WTC11 (cell line): ENCODE results near the gene TH. TPM values are rescaled to one million over a fixed set of nuclear protein-coding genes. Genes with fewer than 3 reads are reported as not detected.

ENCODE experiments used
- ATAC-seq: fragments of 200-7000 bp; cut with Tn5 transposase; 2 replicates; pipeline ENCODE4 v1.10.0; 2021; ENCODE audit warnings: mild to moderate bottlenecking, moderate library complexity
- CTCF ChIA-PET: fragments of 300-600 bp; sonication (Branson Sonifier 250); formaldehyde crosslinking; loops from one replicate; lab custom pipeline; 2021; ENCODE audit warnings: antibody characterized with exemption; lab: Charles Lee
- POLR2A ChIA-PET: fragments of 350-600 bp; sonication (Branson Sonifier 250); formaldehyde crosslinking; loops from one replicate; lab custom pipeline; 2021; ENCODE audit warnings: antibody characterized with exemption; lab: Charles Lee
- DNase-seq: peaks from one replicate; pipeline ENCODE4 v3.0.0; 2021; ENCODE audit warnings: low spot score
- H3K27ac Mint-ChIP-seq: 2 replicates; pipeline ENCODE4 v1.8.0; 2021; ENCODE audit warnings: mixed read lengths
- H3K27me3 Mint-ChIP-seq: 2 replicates; pipeline ENCODE4 v1.8.0; 2021; ENCODE audit warnings: low read depth, mild to moderate bottlenecking, moderate library complexity, mixed read lengths
- H3K36me3 Mint-ChIP-seq: 2 replicates; pipeline ENCODE4 v1.8.0; 2021; ENCODE audit warnings: mixed read lengths
- H3K4me1 Mint-ChIP-seq: 2 replicates; pipeline ENCODE4 v1.8.0; 2022; ENCODE audit warnings: mixed read lengths
- H3K4me3 Mint-ChIP-seq: 2 replicates; pipeline ENCODE4 v1.8.0; 2021; ENCODE audit warnings: mild to moderate bottlenecking, moderate library complexity, mixed read lengths
- H3K9me3 Mint-ChIP-seq: 2 replicates; pipeline ENCODE4 v1.8.0; 2021; ENCODE audit warnings: mixed read lengths
- CBFB ChIP-seq: sonication (generic); formaldehyde crosslinking; IDR thresholded peaks from 2 replicates; pipeline ENCODE4 v1.8.1; 2022; ENCODE audit warnings: mild to moderate bottlenecking, low read depth, missing genetic modification reagents
- EMX1 ChIP-seq: fragments of 250-450 bp; sonication (Bioruptor Pico); IDR thresholded peaks from 2 replicates; pipeline ENCODE4 v1.8.0; 2021; ENCODE audit warnings: mild to moderate bottlenecking
- FOXP1 ChIP-seq: sonication (generic); formaldehyde crosslinking; IDR thresholded peaks from 2 replicates; pipeline ENCODE4 v1.8.0; 2022; ENCODE audit warnings: missing genetic modification reagents, mild to moderate bottlenecking, moderate library complexity, borderline replicate concordance
- GRHL2 ChIP-seq: fragments of 250-450 bp; sonication (Bioruptor Pico); IDR thresholded peaks from 2 replicates; pipeline ENCODE4 v1.8.0; 2022; ENCODE audit warnings: mild to moderate bottlenecking, moderate library complexity; ENCODE audit not compliant: insufficient replicate concordance, severe bottlenecking
- HMGA2 ChIP-seq: fragments of 250-450 bp; sonication (Bioruptor Pico); IDR thresholded peaks from 2 replicates; pipeline ENCODE4 v1.4.0; 2021; ENCODE audit warnings: mild to moderate bottlenecking, moderate library complexity
- JUN ChIP-seq: sonication (generic); formaldehyde crosslinking; IDR thresholded peaks from 2 replicates; pipeline ENCODE4 v1.8.0; 2023; ENCODE audit warnings: mild to moderate bottlenecking, missing genetic modification reagents
- NFE2L1 ChIP-seq: sonication (generic); formaldehyde crosslinking; IDR thresholded peaks from 2 replicates; pipeline ENCODE4 v1.8.1; 2023; ENCODE audit warnings: missing genetic modification reagents
- NFYB ChIP-seq: sonication (generic); formaldehyde crosslinking; conservative IDR thresholded peaks from 2 replicates; pipeline ENCODE4 v1.8.0; 2022; ENCODE audit warnings: low read depth, missing genetic modification reagents
- PRRX2 ChIP-seq: fragments of 250-450 bp; sonication (Bioruptor Pico); IDR thresholded peaks from 2 replicates; pipeline ENCODE4 v1.8.0; 2021; ENCODE audit warnings: mild to moderate bottlenecking
- SMAD4 ChIP-seq: sonication (generic); formaldehyde crosslinking; IDR thresholded peaks from 2 replicates; pipeline ENCODE4 v1.8.0; 2022; ENCODE audit warnings: mild to moderate bottlenecking, missing genetic modification reagents
- TEAD1 ChIP-seq: sonication (generic); formaldehyde crosslinking; IDR thresholded peaks from 2 replicates; pipeline ENCODE4 v1.8.0; 2022; ENCODE audit warnings: mild to moderate bottlenecking, missing genetic modification reagents
- ZNF416 ChIP-seq: fragments of 250-450 bp; sonication (Bioruptor Pico); IDR thresholded peaks from 2 replicates; pipeline ENCODE4 v1.9.0; 2021; ENCODE audit warnings: mild to moderate bottlenecking, inconsistent platforms
- ZNF423 ChIP-seq: fragments of 250-450 bp; sonication (Bioruptor Pico); IDR thresholded peaks from 2 replicates; pipeline ENCODE4 v2.1.2; 2022; ENCODE audit warnings: mild to moderate bottlenecking, moderate library complexity
- ZNF671 ChIP-seq: fragments of 250-450 bp; sonication (Bioruptor Pico); IDR thresholded peaks from 2 replicates; pipeline ENCODE4 v1.8.0; 2021; ENCODE audit warnings: mild to moderate bottlenecking
- total RNA-seq: library from RNA; stranded (reverse); gene quantifications from 3 replicates; pipeline ENCODE4 v1.2.3, GENCODE V29; 2021
- TF ChIP-seq, protein P1 (sequence below): sonication (generic); formaldehyde crosslinking; IDR thresholded peaks from 2 replicates; pipeline ENCODE4 v1.8.1; 2022; ENCODE audit warnings: missing genetic modification reagents, borderline replicate concordance
- TF ChIP-seq, protein P2 (sequence below): sonication (generic); formaldehyde crosslinking; IDR thresholded peaks from 2 replicates; pipeline ENCODE4 v1.8.1; 2023; ENCODE audit warnings: mild to moderate bottlenecking, missing genetic modification reagents, borderline replicate concordance
- TF ChIP-seq, protein P3 (sequence below): sonication (generic); formaldehyde crosslinking; IDR thresholded peaks from 2 replicates; pipeline ENCODE4 v1.8.1; 2022; ENCODE audit warnings: low read depth, mild to moderate bottlenecking, moderate library complexity, missing genetic modification reagents, borderline replicate concordance
- TF ChIP-seq, protein P4 (sequence below): sonication (generic); formaldehyde crosslinking; IDR thresholded peaks from 2 replicates; pipeline ENCODE4 v1.8.1; 2022; ENCODE audit warnings: low read depth, missing genetic modification reagents, borderline replicate concordance
- TF ChIP-seq, protein P5 (sequence below): sonication (generic); formaldehyde crosslinking; IDR thresholded peaks from 2 replicates; pipeline ENCODE4 v1.8.0; 2022; ENCODE audit warnings: missing genetic modification reagents

The TH gene
- total RNA-seq, 1 experiment from 2014 or later = not detected

DNA sequence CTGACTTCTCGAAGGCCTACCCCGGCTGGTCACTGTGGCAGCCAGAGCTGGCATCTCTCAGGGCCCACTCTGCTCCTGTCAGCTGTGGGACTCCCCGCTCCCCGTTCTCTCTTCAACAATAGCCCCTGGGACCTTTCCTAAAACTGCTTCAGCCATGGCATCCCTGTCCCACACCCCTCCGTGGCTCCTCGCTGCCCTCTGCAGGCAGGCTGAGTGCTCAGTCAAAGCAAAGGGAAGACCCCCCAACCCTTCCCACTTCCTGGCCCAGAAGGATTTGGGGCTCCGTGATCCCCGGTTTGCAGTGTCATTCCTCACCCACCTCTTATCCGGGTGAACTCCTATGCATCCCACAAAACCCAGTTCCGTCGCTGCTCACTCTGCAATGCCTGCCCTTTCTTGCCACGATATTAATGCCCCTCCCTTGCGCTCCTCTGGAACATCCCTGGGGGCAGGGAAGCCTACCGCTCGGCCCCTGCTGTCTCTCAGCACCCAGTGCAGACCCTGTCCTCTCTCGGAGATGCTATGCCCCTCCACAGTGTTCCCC is 1.6 kb upstream of the TH start:
- Mint-ChIP-seq H3K27ac (no peak overlapping the region), H3K27me3 (peaks cover 2% of the 10 kb centered on the region; the same call in 1 of the 2 replicates)
- TF ChIP-seq ZNF671 = no peak
- TF ChIP-seq HMGA2 = no peak
- TF ChIP-seq CBFB (CRISPR knock-in tag) = no peak
- TF ChIP-seq, protein P1, sequence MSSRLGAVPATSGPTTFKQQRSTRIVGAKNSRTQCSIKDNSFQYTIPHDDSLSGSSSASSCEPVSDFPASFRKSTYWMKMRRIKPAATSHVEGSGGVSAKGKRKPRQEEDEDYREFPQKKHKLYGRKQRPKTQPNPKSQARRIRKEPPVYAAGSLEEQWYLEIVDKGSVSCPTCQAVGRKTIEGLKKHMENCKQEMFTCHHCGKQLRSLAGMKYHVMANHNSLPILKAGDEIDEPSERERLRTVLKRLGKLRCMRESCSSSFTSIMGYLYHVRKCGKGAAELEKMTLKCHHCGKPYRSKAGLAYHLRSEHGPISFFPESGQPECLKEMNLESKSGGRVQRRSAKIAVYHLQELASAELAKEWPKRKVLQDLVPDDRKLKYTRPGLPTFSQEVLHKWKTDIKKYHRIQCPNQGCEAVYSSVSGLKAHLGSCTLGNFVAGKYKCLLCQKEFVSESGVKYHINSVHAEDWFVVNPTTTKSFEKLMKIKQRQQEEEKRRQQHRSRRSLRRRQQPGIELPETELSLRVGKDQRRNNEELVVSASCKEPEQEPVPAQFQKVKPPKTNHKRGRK (CRISPR knock-in tag) = no peak
- TF ChIP-seq, protein P2, sequence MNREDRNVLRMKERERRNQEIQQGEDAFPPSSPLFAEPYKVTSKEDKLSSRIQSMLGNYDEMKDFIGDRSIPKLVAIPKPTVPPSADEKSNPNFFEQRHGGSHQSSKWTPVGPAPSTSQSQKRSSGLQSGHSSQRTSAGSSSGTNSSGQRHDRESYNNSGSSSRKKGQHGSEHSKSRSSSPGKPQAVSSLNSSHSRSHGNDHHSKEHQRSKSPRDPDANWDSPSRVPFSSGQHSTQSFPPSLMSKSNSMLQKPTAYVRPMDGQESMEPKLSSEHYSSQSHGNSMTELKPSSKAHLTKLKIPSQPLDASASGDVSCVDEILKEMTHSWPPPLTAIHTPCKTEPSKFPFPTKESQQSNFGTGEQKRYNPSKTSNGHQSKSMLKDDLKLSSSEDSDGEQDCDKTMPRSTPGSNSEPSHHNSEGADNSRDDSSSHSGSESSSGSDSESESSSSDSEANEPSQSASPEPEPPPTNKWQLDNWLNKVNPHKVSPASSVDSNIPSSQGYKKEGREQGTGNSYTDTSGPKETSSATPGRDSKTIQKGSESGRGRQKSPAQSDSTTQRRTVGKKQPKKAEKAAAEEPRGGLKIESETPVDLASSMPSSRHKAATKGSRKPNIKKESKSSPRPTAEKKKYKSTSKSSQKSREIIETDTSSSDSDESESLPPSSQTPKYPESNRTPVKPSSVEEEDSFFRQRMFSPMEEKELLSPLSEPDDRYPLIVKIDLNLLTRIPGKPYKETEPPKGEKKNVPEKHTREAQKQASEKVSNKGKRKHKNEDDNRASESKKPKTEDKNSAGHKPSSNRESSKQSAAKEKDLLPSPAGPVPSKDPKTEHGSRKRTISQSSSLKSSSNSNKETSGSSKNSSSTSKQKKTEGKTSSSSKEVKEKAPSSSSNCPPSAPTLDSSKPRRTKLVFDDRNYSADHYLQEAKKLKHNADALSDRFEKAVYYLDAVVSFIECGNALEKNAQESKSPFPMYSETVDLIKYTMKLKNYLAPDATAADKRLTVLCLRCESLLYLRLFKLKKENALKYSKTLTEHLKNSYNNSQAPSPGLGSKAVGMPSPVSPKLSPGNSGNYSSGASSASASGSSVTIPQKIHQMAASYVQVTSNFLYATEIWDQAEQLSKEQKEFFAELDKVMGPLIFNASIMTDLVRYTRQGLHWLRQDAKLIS (CRISPR knock-in tag) = no peak
- no peak for TF ChIP-seq NFE2L1 (CRISPR knock-in tag)
- TF ChIP-seq, all 79 proteins: peak for 0
- ChIA-PET CTCF (interaction anchor here (0.9 kb wide), 2 partner anchors 12 to 247 kb away, joined by 3 read pairs; no protein-coding TSS in a partner anchor), POLR2A (no interaction called here)
- H3K36me3 Mint-ChIP-seq = no peaks in the 10 kb centered on the region
- DNase-seq (peak; percentile 67), ATAC-seq (peak; percentile 77)
- H3K4me3 Mint-ChIP-seq = no peak overlapping the region
- H3K4me1 Mint-ChIP-seq = no peaks in the 10 kb centered on the region
- no peaks in the 10 kb centered on the region for H3K9me3 Mint-ChIP-seq

DNA sequence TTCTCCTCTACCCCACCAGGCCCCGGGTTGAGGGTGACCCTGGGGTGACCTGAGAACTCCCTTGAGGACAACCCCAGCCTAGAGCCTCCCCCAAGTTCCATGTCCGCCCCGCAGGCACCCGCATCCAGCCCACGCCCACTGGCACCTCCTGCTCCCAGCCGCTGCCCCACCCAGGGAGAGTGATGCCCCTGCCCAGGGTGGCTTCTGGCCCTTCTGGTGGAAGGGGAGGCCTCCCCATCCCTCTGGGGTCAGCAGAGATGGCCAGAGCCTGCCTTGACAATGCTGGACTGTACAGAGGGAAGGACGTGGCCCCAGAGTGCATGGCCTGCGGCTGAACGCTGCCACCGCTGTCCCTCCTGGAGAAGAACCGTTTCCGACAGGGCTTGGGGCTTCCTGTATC is 1.1 kb upstream of the TH start:
- DNase-seq = no peak
- CTCF ChIA-PET = no interaction called here
- H3K4me3 Mint-ChIP-seq = no peak overlapping the region
- H3K9me3 Mint-ChIP-seq = no peaks in the 10 kb centered on the region
- H3K27me3 Mint-ChIP-seq = peaks cover 2% of the 10 kb centered on the region; the same call in 1 of the 2 replicates
- H3K27ac Mint-ChIP-seq = no peak overlapping the region
- no peaks in the 10 kb centered on the region for H3K4me1 Mint-ChIP-seq
- POLR2A ChIA-PET = no interaction called here
- TF ChIP-seq PRRX2 (CRISPR knock-in tag) (no peak), FOXP1 (CRISPR knock-in tag) (0 out of 2 replicates have a peak, but pooled peaks have one; percentile 39)
- no peaks in the 10 kb centered on the region for H3K36me3 Mint-ChIP-seq
- no peak for ATAC-seq

DNA sequence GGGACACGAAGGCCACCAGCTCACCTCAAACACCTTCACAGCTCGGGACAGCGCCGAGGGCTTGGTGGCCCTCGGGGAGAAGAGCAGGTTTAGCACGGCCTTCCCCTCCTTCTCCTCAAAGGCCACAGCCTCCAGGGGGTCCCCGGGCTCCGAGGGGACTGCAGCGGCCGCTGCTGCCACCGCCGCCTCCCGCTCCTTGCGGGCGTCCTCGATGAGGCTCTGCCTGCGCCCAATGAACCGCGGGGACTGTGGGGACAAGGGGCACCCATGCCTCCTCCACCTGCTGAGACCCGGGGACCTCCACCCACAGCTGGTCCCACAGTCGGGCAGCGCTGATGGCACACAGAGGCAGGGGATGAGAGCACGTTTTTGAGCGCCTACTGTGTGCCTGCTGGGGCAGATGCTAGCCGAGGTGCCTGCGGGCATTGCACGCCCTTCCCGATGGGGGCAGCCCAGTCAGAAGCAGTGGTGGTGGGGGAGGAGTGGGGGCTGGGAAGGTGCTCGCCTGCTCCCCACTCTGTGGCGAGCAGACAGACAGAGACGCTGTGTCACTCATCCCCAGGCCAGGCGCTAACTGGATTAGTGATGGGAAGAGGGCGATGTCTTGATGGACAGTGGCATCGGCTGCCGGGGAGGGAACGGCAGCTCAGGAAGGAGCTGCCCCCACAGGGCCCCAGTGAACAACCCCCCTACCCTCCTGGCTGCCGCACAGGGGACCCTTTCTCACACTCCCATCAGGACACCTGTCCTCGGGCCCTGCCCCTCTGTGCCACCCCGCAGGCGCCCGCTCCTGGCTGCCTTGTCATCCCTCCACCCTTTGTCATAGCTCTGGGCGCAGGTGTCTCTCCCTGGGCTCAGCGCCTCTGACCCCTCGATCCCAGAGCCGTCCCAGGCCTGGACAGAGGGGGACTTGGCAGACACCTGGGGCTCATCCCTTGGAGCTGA is 1.7 kb downstream of the TH start:
- no peak for ATAC-seq
- ChIA-PET POLR2A (no interaction called here), CTCF (interaction anchor here (0.8 to 2.0 kb wide), 8 partner anchors 13 to 251 kb away, joined by 3 to 6 read pairs (median 3); no protein-coding TSS in a partner anchor)
- H3K36me3 Mint-ChIP-seq = no peaks in the 10 kb centered on the region
- H3K4me1 Mint-ChIP-seq = no peaks in the 10 kb centered on the region
- no peaks in the 10 kb centered on the region; the same call in 1 of the 2 replicates for H3K27me3 Mint-ChIP-seq
- no peak overlapping the region for H3K4me3 Mint-ChIP-seq
- DNase-seq = no peak
- no peaks in the 10 kb centered on the region for H3K9me3 Mint-ChIP-seq
- H3K27ac Mint-ChIP-seq = no peak overlapping the region
- TF ChIP-seq, protein P3, sequence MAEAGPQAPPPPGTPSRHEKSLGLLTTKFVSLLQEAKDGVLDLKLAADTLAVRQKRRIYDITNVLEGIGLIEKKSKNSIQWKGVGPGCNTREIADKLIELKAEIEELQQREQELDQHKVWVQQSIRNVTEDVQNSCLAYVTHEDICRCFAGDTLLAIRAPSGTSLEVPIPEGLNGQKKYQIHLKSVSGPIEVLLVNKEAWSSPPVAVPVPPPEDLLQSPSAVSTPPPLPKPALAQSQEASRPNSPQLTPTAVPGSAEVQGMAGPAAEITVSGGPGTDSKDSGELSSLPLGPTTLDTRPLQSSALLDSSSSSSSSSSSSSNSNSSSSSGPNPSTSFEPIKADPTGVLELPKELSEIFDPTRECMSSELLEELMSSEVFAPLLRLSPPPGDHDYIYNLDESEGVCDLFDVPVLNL (CRISPR knock-in tag) = no peak
- TF ChIP-seq EMX1 (CRISPR knock-in tag) (no peak), GRHL2 (CRISPR knock-in tag) (no peak), ZNF416 (no peak), ZNF423 (CRISPR knock-in tag) (no peak), TEAD1 (CRISPR knock-in tag) (no peak), NFYB (CRISPR knock-in tag) (no peak), SMAD4 (no peak), JUN (CRISPR knock-in tag) (no peak)
- TF ChIP-seq, protein P4, sequence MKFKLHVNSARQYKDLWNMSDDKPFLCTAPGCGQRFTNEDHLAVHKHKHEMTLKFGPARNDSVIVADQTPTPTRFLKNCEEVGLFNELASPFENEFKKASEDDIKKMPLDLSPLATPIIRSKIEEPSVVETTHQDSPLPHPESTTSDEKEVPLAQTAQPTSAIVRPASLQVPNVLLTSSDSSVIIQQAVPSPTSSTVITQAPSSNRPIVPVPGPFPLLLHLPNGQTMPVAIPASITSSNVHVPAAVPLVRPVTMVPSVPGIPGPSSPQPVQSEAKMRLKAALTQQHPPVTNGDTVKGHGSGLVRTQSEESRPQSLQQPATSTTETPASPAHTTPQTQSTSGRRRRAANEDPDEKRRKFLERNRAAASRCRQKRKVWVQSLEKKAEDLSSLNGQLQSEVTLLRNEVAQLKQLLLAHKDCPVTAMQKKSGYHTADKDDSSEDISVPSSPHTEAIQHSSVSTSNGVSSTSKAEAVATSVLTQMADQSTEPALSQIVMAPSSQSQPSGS (CRISPR knock-in tag) = no peak
- TF ChIP-seq, protein P5, sequence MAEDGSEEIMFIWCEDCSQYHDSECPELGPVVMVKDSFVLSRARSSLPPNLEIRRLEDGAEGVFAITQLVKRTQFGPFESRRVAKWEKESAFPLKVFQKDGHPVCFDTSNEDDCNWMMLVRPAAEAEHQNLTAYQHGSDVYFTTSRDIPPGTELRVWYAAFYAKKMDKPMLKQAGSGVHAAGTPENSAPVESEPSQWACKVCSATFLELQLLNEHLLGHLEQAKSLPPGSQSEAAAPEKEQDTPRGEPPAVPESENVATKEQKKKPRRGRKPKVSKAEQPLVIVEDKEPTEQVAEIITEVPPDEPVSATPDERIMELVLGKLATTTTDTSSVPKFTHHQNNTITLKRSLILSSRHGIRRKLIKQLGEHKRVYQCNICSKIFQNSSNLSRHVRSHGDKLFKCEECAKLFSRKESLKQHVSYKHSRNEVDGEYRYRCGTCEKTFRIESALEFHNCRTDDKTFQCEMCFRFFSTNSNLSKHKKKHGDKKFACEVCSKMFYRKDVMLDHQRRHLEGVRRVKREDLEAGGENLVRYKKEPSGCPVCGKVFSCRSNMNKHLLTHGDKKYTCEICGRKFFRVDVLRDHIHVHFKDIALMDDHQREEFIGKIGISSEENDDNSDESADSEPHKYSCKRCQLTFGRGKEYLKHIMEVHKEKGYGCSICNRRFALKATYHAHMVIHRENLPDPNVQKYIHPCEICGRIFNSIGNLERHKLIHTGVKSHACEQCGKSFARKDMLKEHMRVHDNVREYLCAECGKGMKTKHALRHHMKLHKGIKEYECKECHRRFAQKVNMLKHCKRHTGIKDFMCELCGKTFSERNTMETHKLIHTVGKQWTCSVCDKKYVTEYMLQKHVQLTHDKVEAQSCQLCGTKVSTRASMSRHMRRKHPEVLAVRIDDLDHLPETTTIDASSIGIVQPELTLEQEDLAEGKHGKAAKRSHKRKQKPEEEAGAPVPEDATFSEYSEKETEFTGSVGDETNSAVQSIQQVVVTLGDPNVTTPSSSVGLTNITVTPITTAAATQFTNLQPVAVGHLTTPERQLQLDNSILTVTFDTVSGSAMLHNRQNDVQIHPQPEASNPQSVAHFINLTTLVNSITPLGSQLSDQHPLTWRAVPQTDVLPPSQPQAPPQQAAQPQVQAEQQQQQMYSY = no peak
